Activated B cell treated with CpG ODN at 0.5 μM for 24 hours (primary cell): ENCODE data around the gene TOGARAM1. TPM values are rescaled to one million over a fixed set of nuclear protein-coding genes. Genes with fewer than 3 reads are reported as not detected.
"Not testable (repeated sequence)": the region's sequence is repeated elsewhere in the genome, so short reads cannot be mapped to it uniquely, and the experiment has no call there.

ENCODE experiments used
- ATAC-seq: fragments of 200-7000 bp; cut with Tn5 transposase; one replicate; pipeline ENCODE4 v1.10.0; 2021; ENCODE audit warnings: low read depth, mild to moderate bottlenecking, moderate library complexity
- CTCF ChIA-PET: fragments of 350-600 bp; sonication (Branson Sonifier 250); formaldehyde crosslinking; loops from one replicate; lab custom pipeline; 2021; ENCODE audit warnings: antibody characterized with exemption; lab: Charles Lee
- POLR2A ChIA-PET: fragments of 350-600 bp; sonication (Branson Sonifier 250); formaldehyde crosslinking; loops from one replicate; lab custom pipeline; 2021; ENCODE audit warnings: antibody characterized with exemption; lab: Charles Lee
- DNase-seq: peaks from one replicate; pipeline ENCODE4 v3.0.0; 2022
- H3K27ac Mint-ChIP-seq: one replicate; pipeline ENCODE4 v1.8.0; 2020; ENCODE audit warnings: mixed read lengths
- H3K27me3 Mint-ChIP-seq: one replicate; pipeline ENCODE4 v1.8.0; 2021; ENCODE audit warnings: mixed read lengths
- H3K36me3 Mint-ChIP-seq: one replicate; pipeline ENCODE4 v1.8.0; 2021; ENCODE audit warnings: low read depth, mixed read lengths
- H3K4me1 Mint-ChIP-seq: one replicate; pipeline ENCODE4 v1.8.0; 2021; ENCODE audit warnings: mixed read lengths
- H3K4me3 Mint-ChIP-seq: one replicate; pipeline ENCODE4 v1.8.0; 2020; ENCODE audit warnings: mild to moderate bottlenecking, mixed read lengths
- H3K9me3 Mint-ChIP-seq: one replicate; pipeline ENCODE4 v1.8.0; 2020; ENCODE audit warnings: mixed read lengths
- intact Hi-C: fragments of 100-400 bp; cut with micrococcal nuclease; formaldehyde crosslinking; loops from one replicate; pipeline ENCODE4 v1.15.1; 2024
- total RNA-seq: library from RNA; stranded (reverse); gene quantifications from 2 replicates; pipeline ENCODE4 v1.2.3, GENCODE V29; 2022
- TF ChIP-seq, protein P1 (sequence below): fragments of 200-600 bp; IDR thresholded peaks from one replicate; pipeline ENCODE4 v1.8.0; 2022; ENCODE audit warnings: antibody characterized with exemption, mild to moderate bottlenecking

The TOGARAM1 gene
- total RNA-seq, 1 donor from 2014 or later = 16.9 TPM

DNA sequence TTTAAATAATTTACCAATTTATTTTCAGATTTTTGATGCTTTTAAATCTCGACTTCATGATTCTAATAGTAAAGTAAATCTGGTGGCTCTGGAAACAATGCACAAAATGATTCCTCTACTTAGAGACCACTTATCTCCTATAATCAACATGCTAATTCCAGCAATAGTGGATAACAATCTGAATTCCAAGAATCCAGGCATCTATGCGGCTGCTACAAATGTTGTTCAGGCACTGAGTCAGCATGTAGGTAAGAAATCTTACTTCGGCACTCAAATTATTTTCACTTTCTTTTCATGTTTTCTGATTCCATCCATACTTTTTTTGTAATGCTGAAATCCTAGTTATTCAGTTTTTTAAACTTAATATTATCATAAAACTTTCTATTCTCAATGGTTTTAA is 106.4 kb downstream of the TOGARAM1 start:
- Mint-ChIP-seq H3K4me3 (no peak overlapping the region), H3K4me1 (no peaks in the 10 kb centered on the region), H3K9me3 (no peaks in the 10 kb centered on the region), H3K36me3 (peaks cover 20% of the 10 kb centered on the region), H3K27me3 (no peaks in the 10 kb centered on the region), H3K27ac (no peak overlapping the region)
- intact Hi-C loops = no loop called here
- ChIA-PET POLR2A (no interaction called here), CTCF (no interaction called here)
- ATAC-seq (no peak), DNase-seq (no peak)
- TF ChIP-seq, protein P1, sequence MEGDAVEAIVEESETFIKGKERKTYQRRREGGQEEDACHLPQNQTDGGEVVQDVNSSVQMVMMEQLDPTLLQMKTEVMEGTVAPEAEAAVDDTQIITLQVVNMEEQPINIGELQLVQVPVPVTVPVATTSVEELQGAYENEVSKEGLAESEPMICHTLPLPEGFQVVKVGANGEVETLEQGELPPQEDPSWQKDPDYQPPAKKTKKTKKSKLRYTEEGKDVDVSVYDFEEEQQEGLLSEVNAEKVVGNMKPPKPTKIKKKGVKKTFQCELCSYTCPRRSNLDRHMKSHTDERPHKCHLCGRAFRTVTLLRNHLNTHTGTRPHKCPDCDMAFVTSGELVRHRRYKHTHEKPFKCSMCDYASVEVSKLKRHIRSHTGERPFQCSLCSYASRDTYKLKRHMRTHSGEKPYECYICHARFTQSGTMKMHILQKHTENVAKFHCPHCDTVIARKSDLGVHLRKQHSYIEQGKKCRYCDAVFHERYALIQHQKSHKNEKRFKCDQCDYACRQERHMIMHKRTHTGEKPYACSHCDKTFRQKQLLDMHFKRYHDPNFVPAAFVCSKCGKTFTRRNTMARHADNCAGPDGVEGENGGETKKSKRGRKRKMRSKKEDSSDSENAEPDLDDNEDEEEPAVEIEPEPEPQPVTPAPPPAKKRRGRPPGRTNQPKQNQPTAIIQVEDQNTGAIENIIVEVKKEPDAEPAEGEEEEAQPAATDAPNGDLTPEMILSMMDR = no peak

GRCh38 chr14:45070215-45070614 is 108.2 kb downstream of the TOGARAM1 start:
- no peak for DNase-seq
- TF ChIP-seq, protein P1 = no peak
- ATAC-seq = no peak
- H3K4me3 Mint-ChIP-seq = no peak overlapping the region
- POLR2A ChIA-PET = no interaction called here
- intact Hi-C loops = no loop called here
- no peaks in the 10 kb centered on the region for H3K9me3 Mint-ChIP-seq
- CTCF ChIA-PET = no interaction called here
- H3K27me3 Mint-ChIP-seq = no peaks in the 10 kb centered on the region
- no peak overlapping the region for H3K27ac Mint-ChIP-seq
- H3K4me1 Mint-ChIP-seq = no peaks in the 10 kb centered on the region
- H3K36me3 Mint-ChIP-seq = peaks cover 24% of the 10 kb centered on the region

DNA sequence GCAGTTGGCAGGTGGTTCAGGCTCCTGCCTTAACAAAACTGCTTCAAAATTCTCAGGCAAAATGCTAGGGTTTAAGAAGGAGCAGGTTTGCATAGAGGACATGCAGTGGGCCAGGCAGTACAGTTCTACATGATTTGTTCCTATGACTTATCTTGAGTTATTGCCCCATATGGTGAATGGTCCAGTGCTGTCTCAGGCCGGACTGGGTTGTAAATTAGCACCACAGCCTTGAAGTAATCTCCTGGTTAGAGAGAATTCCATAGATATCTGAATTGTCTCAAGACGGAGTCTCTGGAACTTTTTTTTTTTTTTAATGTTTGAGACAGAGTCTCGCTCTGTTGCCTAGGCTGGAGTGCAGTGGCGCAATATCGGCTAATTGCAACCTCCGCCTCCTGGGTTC is 110.1 kb downstream of the TOGARAM1 start:
- no peaks in the 10 kb centered on the region for H3K27me3 Mint-ChIP-seq
- no peak for DNase-seq
- no peak for ATAC-seq
- no peaks in the 10 kb centered on the region for H3K9me3 Mint-ChIP-seq
- H3K4me1 Mint-ChIP-seq = no peaks in the 10 kb centered on the region
- peaks cover 24% of the 10 kb centered on the region for H3K36me3 Mint-ChIP-seq
- TF ChIP-seq, protein P1 = no peak
- no peak overlapping the region for H3K4me3 Mint-ChIP-seq
- CTCF ChIA-PET = no interaction called here
- POLR2A ChIA-PET = no interaction called here
- intact Hi-C loops = no loop called here
- H3K27ac Mint-ChIP-seq = no peak overlapping the region

DNA sequence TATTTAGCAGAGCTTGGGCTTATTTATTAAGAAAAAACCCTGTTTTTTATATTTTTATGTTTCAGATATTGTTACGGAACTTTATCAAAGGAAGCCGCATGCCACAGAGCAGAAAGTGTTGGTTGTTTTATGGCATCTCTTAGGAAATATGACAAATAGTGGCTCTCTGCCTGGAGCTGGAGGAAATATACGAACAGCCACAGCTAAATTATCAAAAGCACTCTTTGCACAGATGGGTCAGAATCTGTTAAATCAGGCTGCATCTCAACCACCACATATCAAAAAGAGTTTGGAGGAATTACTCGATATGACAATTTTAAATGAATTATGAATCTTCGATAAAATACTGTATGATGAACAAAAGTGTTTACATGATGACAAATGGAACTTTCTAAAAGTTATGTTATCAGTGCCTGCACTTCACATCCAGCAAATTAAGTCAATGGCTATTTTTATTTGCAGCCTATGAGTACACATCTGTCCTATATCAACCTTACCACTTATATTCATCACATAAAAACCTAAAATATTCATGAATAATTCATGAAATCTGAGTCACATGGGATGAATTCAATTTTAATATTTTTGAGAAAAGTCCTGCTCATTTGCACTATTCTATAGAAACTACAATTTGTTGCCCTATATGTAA is 111.4 kb downstream of the TOGARAM1 start:
- Mint-ChIP-seq H3K27me3 (no peaks in the 10 kb centered on the region), H3K4me1 (no peaks in the 10 kb centered on the region), H3K36me3 (peaks cover 20% of the 10 kb centered on the region), H3K9me3 (no peaks in the 10 kb centered on the region), H3K4me3 (no peak overlapping the region), H3K27ac (no peak overlapping the region)
- TF ChIP-seq, protein P1 = no peak
- ChIA-PET CTCF (no interaction called here), POLR2A (no interaction called here)
- intact Hi-C loops = no loop called here
- ATAC-seq (no peak), DNase-seq (no peak)

DNA sequence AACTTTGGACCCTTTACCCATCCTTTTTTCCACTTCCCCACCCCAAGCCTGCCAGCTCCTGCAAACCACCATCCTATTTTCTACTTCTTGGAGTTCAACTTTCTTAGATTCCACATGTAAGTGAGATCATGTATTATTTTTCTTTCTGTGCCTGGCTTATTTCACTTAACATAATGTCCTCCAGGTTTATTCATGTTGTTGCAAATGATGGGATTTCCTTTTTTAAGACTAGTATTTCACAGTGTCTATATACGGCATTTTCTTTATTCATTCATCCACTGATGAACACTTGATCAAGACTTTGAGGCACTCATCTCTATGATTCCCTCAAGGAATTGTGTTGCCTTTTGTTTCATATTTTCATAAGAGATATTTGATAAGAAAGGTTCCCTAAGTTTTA is 116.3 kb downstream of the TOGARAM1 start:
- ATAC-seq (no peak), DNase-seq (no peak)
- TF ChIP-seq, protein P1 = no peak
- intact Hi-C loops = no loop called here
- Mint-ChIP-seq H3K4me3 (no peak overlapping the region), H3K27me3 (no peaks in the 10 kb centered on the region), H3K9me3 (no peaks in the 10 kb centered on the region), H3K4me1 (peaks cover 3% of the 10 kb centered on the region), H3K27ac (no peak overlapping the region), H3K36me3 (peaks cover 5% of the 10 kb centered on the region)
- ChIA-PET CTCF (no interaction called here), POLR2A (no interaction called here)

- POLR2A ChIA-PET, H3K36me3 Mint-ChIP-seq, H3K9me3 Mint-ChIP-seq, ATAC-seq, DNase-seq, H3K27me3 Mint-ChIP-seq, H3K27ac Mint-ChIP-seq, intact Hi-C loops, CTCF ChIA-PET, H3K4me3 Mint-ChIP-seq: not testable (repeated sequence)
- H3K4me1 Mint-ChIP-seq = peaks cover 14% of the 10 kb centered on the region
Observed at GRCh38 chr14:45080416-45080968, 118.5 kb downstream of the TOGARAM1 start.

DNA sequence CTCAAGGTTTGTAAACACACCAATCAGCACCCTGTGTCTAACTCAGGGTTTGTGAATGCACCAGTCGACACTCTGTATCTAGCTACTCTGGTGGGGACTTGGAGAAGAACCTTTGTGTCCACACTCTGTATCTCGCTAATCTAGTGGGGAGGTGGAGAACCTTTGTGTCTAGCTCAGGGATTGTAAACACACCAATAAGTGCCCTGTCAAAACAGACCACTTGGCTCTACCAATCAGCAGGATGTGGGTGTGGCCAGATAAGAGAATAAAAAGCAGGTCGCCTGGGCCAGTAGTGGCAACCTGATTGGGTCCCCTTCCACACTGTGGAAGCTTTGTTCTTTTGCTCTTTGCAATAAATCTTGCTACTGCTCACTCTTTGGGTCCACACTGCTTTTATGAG is 119.1 kb downstream of the TOGARAM1 start:
- H3K9me3 Mint-ChIP-seq, CTCF ChIA-PET, H3K4me3 Mint-ChIP-seq, DNase-seq, POLR2A ChIA-PET, ATAC-seq, H3K27me3 Mint-ChIP-seq, intact Hi-C loops, H3K27ac Mint-ChIP-seq, H3K36me3 Mint-ChIP-seq: not testable (repeated sequence)
- H3K4me1 Mint-ChIP-seq = peaks cover 20% of the 10 kb centered on the region
